GM12878 (cell line): ENCODE measurements around the gene ZNF19. TPM values are rescaled to one million over a fixed set of nuclear protein-coding genes. Genes with fewer than 3 reads are reported as not detected.

ENCODE experiments used
- ATAC-seq: fragments of 200-7000 bp; cut with Tn5 transposase; 3 replicates; pipeline ENCODE4 v1.9.1; 2020; ENCODE audit warnings: mild to moderate bottlenecking, moderate library complexity
- Bru-seq: library from RNA; stranded (reverse); fragments of 400-500 nt; gene quantifications from one replicate; lab custom pipeline; 2021; lab: Mats Ljungman, UMichigan
- BruChase-seq, 2 experiments: library from RNA; stranded (reverse); fragments of 400-500 nt; gene quantifications; one replicate each; lab custom pipeline; 2021; lab: Mats Ljungman, UMichigan
- BruUV-seq: library from RNA; stranded (reverse); fragments of 400-500 nt; replicated peaks from 2 replicates; lab custom pipeline; 2021; lab: Mats Ljungman, UMichigan
- CTCF ChIA-PET: fragments of 300-600 bp; sonication (Branson Sonifier 250); formaldehyde crosslinking; extraction: SDS; loops from one replicate; lab custom pipeline; 2021; ENCODE audit warnings: inconsistent platforms; lab: Yijun Ruan, JAX
- POLR2A ChIA-PET: fragments of 350-600 bp; formaldehyde crosslinking; extraction: SDS; loops from one replicate; lab custom pipeline; 2021; ENCODE audit warnings: inconsistent platforms; lab: Charles Lee
- RAD21 ChIA-PET: fragments of 300-600 bp; sonication (Branson Sonifier 250); formaldehyde crosslinking; loops from one replicate; lab custom pipeline; 2023; ENCODE audit warnings: antibody characterized with exemption; ENCODE audit not compliant: unreplicated experiment; lab: Charles Lee
- SMC1A ChIA-PET: fragments of 300-600 bp; sonication (Branson Sonifier 250); formaldehyde crosslinking; loops from one replicate; lab custom pipeline; 2023; ENCODE audit not compliant: unreplicated experiment, uncharacterized antibody; lab: Charles Lee
- DNase-seq: peaks from one replicate; pipeline ENCODE4 v3.0.0-alpha.2; 2011; ENCODE audit warnings: low read depth, low spot score
- FAIRE-seq: peaks from 3 replicates; lab custom pipeline; 2011; peaks lifted over from hg19 to GRCh38; lab: Jason Lieb, UNC
- H2AFZ ChIP-seq: 2 replicates; pipeline ENCODE4 v1.6.0; 2011; ENCODE audit warnings: low read depth, low read length, control low read depth; ENCODE audit not compliant: control insufficient read depth
- H3K27ac ChIP-seq: 2 replicates; pipeline ENCODE4 v1.5.1; 2011; ENCODE audit warnings: control low read depth; ENCODE audit not compliant: control insufficient read depth, insufficient read depth
- H3K27me3 ChIP-seq, 2 experiments: replicated peaks in 1 of 2; 2 replicates each; pipeline versions ENCODE4 v1.6.0 to v1.6.1; 2011; ENCODE audit warnings: low read length in 1 of 2; ENCODE audit not compliant: control insufficient read depth in 2 of 2, insufficient read depth in 2 of 2
- H3K36me3 ChIP-seq, 2 experiments: 2 replicates each; pipeline ENCODE4 v1.5.1; 2011; ENCODE audit warnings: low read length in 1 of 2; ENCODE audit not compliant: control insufficient read depth in 2 of 2, insufficient read depth in 2 of 2
- H3K4me1 ChIP-seq: 2 replicates; pipeline ENCODE4 v1.6.1; 2011; ENCODE audit warnings: mild to moderate bottlenecking, low read length, moderate library complexity, mixed read lengths; ENCODE audit not compliant: control insufficient read depth, insufficient read depth
- H3K4me2 ChIP-seq: 2 replicates; pipeline ENCODE4 v1.6.0; 2011; ENCODE audit warnings: control low read depth; ENCODE audit not compliant: control insufficient read depth, insufficient read depth
- H3K4me3 ChIP-seq: fragments of 200-600 bp; sonication (generic); 2 replicates; pipeline ENCODE4 v1.5.1; 2016
- H3K79me2 ChIP-seq: 2 replicates; pipeline ENCODE4 v1.6.0; 2011; ENCODE audit warnings: low read length; ENCODE audit not compliant: control insufficient read depth, insufficient read depth
- H3K9ac ChIP-seq: 2 replicates; pipeline ENCODE4 v1.8.0; 2011; ENCODE audit warnings: low read length, control low read depth, mixed read lengths; ENCODE audit not compliant: control insufficient read depth, insufficient read depth
- H3K9me3 ChIP-seq: replicated peaks from 3 replicates; pipeline ENCODE4 v1.5.1; 2011; ENCODE audit warnings: mild to moderate bottlenecking, low read length; ENCODE audit not compliant: control insufficient read depth, insufficient read depth
- H4K20me1 ChIP-seq: 2 replicates; pipeline ENCODE4 v1.6.0; 2011; ENCODE audit not compliant: control insufficient read depth, insufficient read depth
- NR2C2 ChIP-seq: IDR thresholded peaks from 2 replicates; pipeline ENCODE4 v1.6.1; 2011; ENCODE audit warnings: borderline replicate concordance, low read depth; ENCODE audit not compliant: control insufficient read depth, insufficient read length
- RAD51 ChIP-seq: fragments of 450-650 bp; IDR thresholded peaks from 2 replicates; pipeline ENCODE4 v1.6.1; 2016; ENCODE audit warnings: moderate library complexity, mild to moderate bottlenecking, inconsistent platforms
- STAT3 ChIP-seq: IDR thresholded peaks from 2 replicates; pipeline ENCODE4 v1.6.1; 2011; ENCODE audit warnings: low read depth, low read length, improper control_type of control experiment
- WGBS: methylation state at CpG from one replicate; pipeline ENCODE4 v1.1.6; 2016; ENCODE audit warnings: low lambda C conversion rate; ENCODE audit not compliant: insufficient replicate concordance, insufficient coverage; ENCODE audit errors: missing lambda C conversion rate; 5-methylcytosine and 5-hydroxymethylcytosine counted together
- in situ Hi-C: fragments of 300-500 bp; cut with MboI; formaldehyde crosslinking; loops from 9 replicates; pipeline ENCODE4 v1.14.3; 2018; ENCODE audit warnings: mixed read lengths
- intact Hi-C: fragments of 100-400 bp; cut with micrococcal nuclease; formaldehyde crosslinking; loops from one replicate; pipeline ENCODE4 v1.14.2; 2022; ENCODE audit not compliant: unreplicated experiment
- long read RNA-seq, 2 experiments: library from polyadenylated mRNA; unstranded; transcript quantifications; one replicate each; pipeline ENCODE4 v2.0.0, GENCODE V29; 2019 to 2020
- polyA minus RNA-seq, 3 experiments: library from RNA; depleted of rRNA, polyadenylated mRNA; stranded (reverse); fragments of >200 nt; gene quantifications; 2 replicates each; pipeline ENCODE4 v1.2.3, GENCODE V29; 2011
- polyA plus RNA-seq, 11 experiments: library from polyadenylated mRNA; depleted of rRNA in 4 of 11; unstranded in 6 of 11; stranded (reverse) in 5 of 11; fragments of >200 nt; fragmentation: Nextera tagmentation in 4 of 11; fragmentation: Illumina TruSeq in 1 of 11; extraction: Ambion mirVana in 4 of 11; extraction: Trizol in 1 of 11; gene quantifications; 1 replicate in 1 of 11; 2 replicates in 10 of 11; pipeline versions ENCODE4 v1.2.1 to v1.2.3, GENCODE V29; 2011 to 2016; ENCODE audit warnings: inconsistent platforms in 2 of 11, missing spikeins in 2 of 11, low read depth in 1 of 11
- total RNA-seq, 4 experiments: library from RNA; depleted of rRNA in 3 of 4; stranded (reverse); fragments of >200 nt in 3 of 4; fragmentation: Illumina TruSeq in 1 of 4; extraction: Trizol in 1 of 4; gene quantifications; 2 replicates each; pipeline versions ENCODE4 v1.2.1 to v1.2.3, GENCODE V29; 2013 to 2021
- TF ChIP-seq, protein P1 (sequence below): IDR thresholded peaks from 2 replicates; pipeline ENCODE4 v1.6.1; 2011; ENCODE audit warnings: borderline replicate concordance, low read depth, mild to moderate bottlenecking, moderate library complexity, mixed read lengths, low read length; ENCODE audit not compliant: insufficient read depth; ENCODE audit errors: extremely low read length

Gene ZNF19
- 23.6 and 24.7 TPM in 2 replicates for total RNA-seq (2013; cell fraction: nucleolus; rRNA removed)
- 2.0 and 3.5 TPM in 2 replicates for total RNA-seq (2014; rRNA removed)
- 3.0 TPM in 2 replicates for total RNA-seq (2014; rRNA removed; fragmentation: Illumina TruSeq; extraction: Trizol)
- total RNA-seq (2021), result 2.1 and 2.3 TPM in 2 replicates
- polyA plus RNA-seq (2011; ENCODE audit: low read depth), result 2.0 TPM
- polyA plus RNA-seq (2011; rRNA removed), result 3.3 and 3.6 TPM in 2 replicates
- 1.7 and 2.0 TPM in 2 replicates for polyA plus RNA-seq (2011; cell fraction: cytosol; rRNA removed)
- polyA plus RNA-seq (2011; cell fraction: nucleus; rRNA removed), result 8.6 and 9.0 TPM in 2 replicates
- 2.0 and 2.3 TPM in 2 replicates for polyA plus RNA-seq (2012)
- polyA plus RNA-seq (2014; fragmentation: Illumina TruSeq; extraction: Trizol), result 2.0 and 4.7 TPM in 2 replicates
- 1 to 10 TPM; 1.5 TPM for polyA plus RNA-seq (2014; fragmentation: Nextera tagmentation; extraction: Ambion mirVana)
- polyA plus RNA-seq (2014; rRNA removed), result 1.0 and 1.4 TPM in 2 replicates
- polyA plus RNA-seq (2016; fragmentation: Nextera tagmentation; extraction: Ambion mirVana), result 1 to 10 TPM; 1.3 to 3.0 TPM
- polyA minus RNA-seq (2011; rRNA and poly(A)+ RNA removed), result 4.9 and 7.4 TPM in 2 replicates
- polyA minus RNA-seq (2011; cell fraction: cytosol; rRNA and poly(A)+ RNA removed), result 1.0 and 1.1 TPM in 2 replicates
- 6.0 and 12.3 TPM in 2 replicates for polyA minus RNA-seq (2011; cell fraction: nucleus; rRNA and poly(A)+ RNA removed)
- Bru-seq, nascent RNA, result percentile 57 among the genes with signal in this experiment
- BruChase-seq, experiment 1, labeled RNA remaining after a 6-hour chase, result percentile 46 among the genes with signal in this experiment
- BruChase-seq, experiment 2, labeled RNA remaining after a 2-hour chase, result percentile 49 among the genes with signal in this experiment
- long read RNA-seq, experiment 1, partial matches to known transcripts, result 0 of 2 reads
- long read RNA-seq, experiment 1, other reads (novel, unspliced or antisense), result 2 of 2 reads
- long read RNA-seq, experiment 2, partial matches to known transcripts, result 5 of 9 reads
- long read RNA-seq, experiment 2, other reads (novel, unspliced or antisense), result 4 of 9 reads

DNA sequence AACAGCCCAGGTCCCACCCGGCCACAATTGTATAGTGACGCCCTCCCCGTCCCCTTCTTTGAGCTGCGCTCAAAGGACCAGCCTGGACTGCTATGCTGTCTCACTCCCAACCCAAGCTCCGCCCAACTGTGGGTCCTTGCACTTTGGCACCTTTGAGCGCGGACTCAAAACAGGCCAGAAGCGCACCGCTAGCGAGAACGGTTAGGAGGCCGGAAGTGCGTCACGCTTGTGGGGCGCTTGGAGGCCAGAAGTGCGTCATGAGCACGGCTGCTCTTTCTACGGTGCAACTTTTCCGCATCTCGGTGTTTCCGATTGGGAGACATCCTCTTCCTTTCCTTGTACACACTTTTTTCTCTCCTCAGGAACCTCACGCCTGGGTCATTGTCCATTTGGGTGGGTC, at the start of gene ZNF19:
ZNF19 (minus strand) TSS at position 203 of the 400 bp plus-strand sequence. CDS start 7,210 bp downstream, outside the sequence.
- no peak for ATAC-seq
- FAIRE-seq, result no peak

More for the DNA sequence above, at the start of gene ZNF19:
- H3K79me2 ChIP-seq, result no peaks in the 10 kb centered on the region
- H3K9me3 ChIP-seq, result no peaks in the 10 kb centered on the region
- no peak within 1 kb of the TSS for H3K4me2 ChIP-seq
- WGBS, result 87% methylated on average over 22 of the region's 22 CpGs
- H4K20me1 ChIP-seq, result no peaks in the 10 kb centered on the region
- intact Hi-C loops (no loop called here), in situ Hi-C loops (no loop called here)
- POLR2A ChIA-PET, result no interaction called here
- SMC1A ChIA-PET, result interaction anchor here (0.5 to 1.4 kb wide), 3 partner anchors 12 to 180 kb away, joined by 3 to 5 read pairs (median 3); no protein-coding TSS in a partner anchor
- RAD21 ChIA-PET, result no interaction called here
- no peak within 1 kb of the TSS for H3K9ac ChIP-seq
- no peaks in the 10 kb centered on the region for H3K4me1 ChIP-seq
- no peaks in the 10 kb centered on the region for H3K27me3 ChIP-seq
- H3K27ac ChIP-seq, result no peak within 1 kb of the TSS
- BruUV-seq, result no TSS peak
- no peak within 1 kb of the TSS for H3K4me3 ChIP-seq
- CTCF ChIA-PET, result interaction anchor here (2.1 to 2.9 kb wide), 2 partner anchors 11 to 76 kb away, joined by 5 to 34 read pairs; no protein-coding TSS in a partner anchor
- TF ChIP-seq NR2C2 (no peak), STAT3 (no peak), RAD51 (no peak)
- TF ChIP-seq, protein P1, sequence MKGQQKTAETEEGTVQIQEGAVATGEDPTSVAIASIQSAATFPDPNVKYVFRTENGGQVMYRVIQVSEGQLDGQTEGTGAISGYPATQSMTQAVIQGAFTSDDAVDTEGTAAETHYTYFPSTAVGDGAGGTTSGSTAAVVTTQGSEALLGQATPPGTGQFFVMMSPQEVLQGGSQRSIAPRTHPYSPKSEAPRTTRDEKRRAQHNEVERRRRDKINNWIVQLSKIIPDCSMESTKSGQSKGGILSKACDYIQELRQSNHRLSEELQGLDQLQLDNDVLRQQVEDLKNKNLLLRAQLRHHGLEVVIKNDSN, result no peak
- TF ChIP-seq, all 136 proteins: peak for 0
- H2AFZ ChIP-seq, result no peak within 1 kb of the TSS
- no peaks in the 10 kb centered on the region for H3K36me3 ChIP-seq
- no peak for DNase-seq
